Stimulated activated CD4-positive, alpha-beta T cell treated with anti-CD3 and anti-CD28 coated beads, TNF-alpha, amount 100 ng/mL, for 48 hours (primary cell): ENCODE results near the gene PER2.

Experiments used
- DNase-seq, 3 donors: peaks; one replicate each; pipeline ENCODE4 v3.0.0-alpha.2; 2020; ENCODE audit warnings: low read depth in 3 of 3

PER2 gene

DNA sequence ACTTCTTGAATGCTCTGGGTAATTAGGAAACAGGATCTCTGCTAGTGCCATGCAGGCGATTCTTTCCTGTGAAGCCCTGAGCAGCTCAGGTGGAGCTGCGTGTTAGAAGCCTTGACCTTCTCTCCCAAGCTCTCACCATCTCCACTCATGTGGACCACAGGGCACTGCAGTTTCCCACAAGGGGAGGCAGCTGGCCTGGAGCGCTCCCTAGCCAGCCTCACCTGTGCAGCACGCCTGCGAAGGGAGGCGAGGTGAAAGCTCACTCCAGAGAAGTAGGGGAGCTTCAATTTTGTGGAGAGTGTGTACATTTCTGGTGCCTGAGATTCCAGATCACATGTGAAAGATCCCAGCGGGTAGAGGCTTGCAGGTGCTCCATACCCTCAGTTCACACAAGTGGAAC lies 37.5 kb downstream of the PER2 start:
- DNase-seq = no peak

- DNase-seq = no peak
Measured at GRCh38 chr2:238247841-238248453, 40.5 kb downstream of the PER2 start.

- no peak for DNase-seq
Measured at GRCh38 chr2:238247002-238247822, 41.2 kb downstream of the PER2 start.

DNA sequence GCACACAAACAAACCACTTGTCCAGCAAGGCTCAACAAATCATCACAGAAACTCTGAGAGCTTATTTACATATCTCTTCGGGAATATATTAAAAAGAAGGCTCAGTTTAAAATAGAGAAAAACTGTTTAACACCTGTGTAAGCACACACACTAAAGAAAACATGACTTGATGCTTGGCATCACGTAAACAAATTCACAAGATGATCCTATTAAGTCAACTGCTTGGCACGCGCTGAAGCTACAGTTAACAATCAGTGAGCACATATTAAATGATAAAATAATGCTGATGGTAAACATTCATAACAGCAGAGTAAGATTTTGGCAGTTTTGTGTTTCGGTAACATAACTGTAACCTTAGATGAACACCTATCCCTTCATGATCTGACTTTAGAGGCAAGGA lies 44.3 kb downstream of the PER2 start:
- no peak for DNase-seq

- no peak for DNase-seq
Measured at GRCh38 chr2:238243496-238244076, 44.8 kb downstream of the PER2 start.

GRCh38 chr2:238242731-238243495 lies 45.5 kb downstream of the PER2 start:
- DNase-seq = no peak

DNA sequence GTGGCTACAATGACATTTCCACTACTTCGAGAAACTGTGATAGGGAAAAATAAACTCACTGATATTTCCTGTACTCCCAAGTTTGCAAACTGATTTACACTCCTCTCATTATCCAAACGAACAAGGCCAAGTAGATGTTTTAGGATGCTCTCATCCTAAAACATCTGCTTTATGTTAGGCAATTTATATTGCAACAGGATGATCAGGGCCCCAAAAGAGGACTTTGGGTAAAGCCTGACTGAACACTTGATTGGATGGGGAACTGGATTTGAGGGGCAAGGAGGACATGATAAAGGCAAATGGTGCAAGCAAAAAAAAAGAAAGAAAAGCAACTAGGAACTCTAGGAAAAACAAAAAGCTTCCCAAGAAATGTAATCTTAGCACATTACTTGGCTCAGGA lies 46.4 kb downstream of the PER2 start:
- DNase-seq = no peak

DNA sequence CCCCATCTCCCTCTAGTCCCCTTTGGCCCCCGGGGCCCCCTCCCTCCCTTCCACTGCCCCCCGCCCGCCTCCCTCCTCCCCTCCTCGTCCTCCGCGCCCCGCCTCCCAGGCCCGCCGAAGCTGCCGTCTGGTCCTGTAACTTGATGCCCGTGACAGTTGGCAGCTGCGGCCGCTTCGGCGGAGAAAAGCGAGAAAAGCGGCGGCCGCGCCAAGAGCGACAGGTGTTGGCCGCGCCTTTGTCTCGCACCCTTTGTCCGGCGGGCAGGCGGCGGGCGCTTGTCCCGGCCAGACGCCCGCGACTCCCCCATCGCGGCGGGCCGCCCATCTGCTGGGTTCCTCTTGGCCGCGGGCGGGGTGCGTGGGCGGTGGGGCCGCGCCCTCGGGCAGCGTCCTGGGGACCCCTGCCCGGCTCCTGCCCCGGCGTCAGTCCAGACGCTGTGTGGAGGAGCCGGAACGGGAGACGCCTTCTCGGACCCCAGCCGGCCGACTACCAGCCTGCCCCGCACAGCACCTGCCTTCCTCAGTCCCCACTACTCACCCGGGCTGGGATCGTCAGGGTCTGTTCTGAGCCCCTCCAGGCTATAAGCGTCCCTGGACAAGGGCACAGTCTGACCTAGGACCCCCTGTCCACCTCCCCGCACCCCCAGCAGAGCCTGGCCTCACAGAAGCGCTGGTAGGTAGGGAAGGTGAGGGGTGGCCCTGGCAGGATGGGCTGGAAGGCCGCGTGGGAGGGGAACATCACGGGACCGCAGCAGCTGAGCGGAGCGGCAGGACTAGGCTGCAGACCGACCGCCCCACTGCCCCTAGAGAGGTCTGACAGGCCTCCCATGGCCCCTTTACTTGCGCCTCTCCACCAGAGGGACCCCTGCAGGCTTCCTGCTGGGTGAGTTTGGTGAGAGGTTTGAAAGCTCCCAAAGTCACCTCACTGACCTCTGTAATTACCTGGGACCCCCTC lies 47.4 kb downstream of the PER2 start:
- no peak for DNase-seq

DNA sequence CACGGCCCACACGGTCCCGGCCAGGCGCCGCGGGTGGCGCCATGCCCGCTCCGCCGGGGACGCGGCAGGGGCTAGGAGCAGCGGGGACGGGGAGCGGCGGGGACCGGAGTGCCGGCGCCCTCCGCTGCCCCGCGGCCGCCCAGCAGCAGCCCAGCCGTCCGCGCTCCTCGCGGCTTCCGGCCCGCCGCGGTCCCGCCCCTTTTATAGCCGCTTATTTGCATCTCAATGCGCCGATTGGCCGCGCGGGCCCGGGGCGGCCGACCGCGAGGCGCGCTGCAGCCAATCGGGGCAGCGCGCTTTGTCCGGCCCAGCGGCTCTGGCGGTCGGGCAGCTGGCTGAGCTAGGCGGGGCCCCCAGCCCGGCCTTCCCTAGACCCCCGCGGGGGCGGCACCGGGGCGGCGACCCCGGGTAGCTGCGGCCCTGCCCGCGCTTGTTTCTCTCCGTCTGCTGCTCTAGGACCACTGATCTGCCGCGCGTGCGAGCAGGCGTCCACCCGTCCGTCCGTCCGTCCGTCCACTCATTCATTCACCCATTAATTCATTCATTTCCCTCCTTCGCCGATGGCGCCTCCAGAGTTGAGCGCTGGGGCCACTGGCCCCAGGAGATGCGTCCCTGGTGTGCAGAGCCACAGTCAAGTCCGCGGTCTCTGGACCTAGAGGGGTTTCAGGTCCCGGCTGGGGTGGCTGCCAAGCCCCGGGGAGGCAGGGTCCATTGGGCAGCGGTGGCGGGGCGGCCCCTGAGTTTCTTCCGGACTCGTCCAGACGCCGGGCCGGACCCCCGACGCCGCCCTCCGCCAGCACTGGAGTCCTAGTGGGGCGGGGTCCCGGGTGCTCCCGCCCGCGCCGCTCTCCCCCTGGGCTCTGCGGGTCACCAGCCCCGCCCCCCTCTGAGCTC lies 48.3 kb downstream of the PER2 start, which contains the start of gene HES6:
HES6 (minus strand) TSS at position 176 of the 894 bp plus-strand sequence; CDS start at position 43, 133 bp downstream.
- peak; percentile 50 to 71 (median 61) for DNase-seq

- no peak for DNase-seq
Measured at GRCh38 chr2:238239543-238239862, 48.9 kb downstream of the PER2 start.

- DNase-seq = no peak
Measured at GRCh38 chr2:238238766-238239542, 49.5 kb downstream of the PER2 start.

GRCh38 chr2:238238311-238238765 lies 50.1 kb downstream of the PER2 start:
- no peak for DNase-seq

DNA sequence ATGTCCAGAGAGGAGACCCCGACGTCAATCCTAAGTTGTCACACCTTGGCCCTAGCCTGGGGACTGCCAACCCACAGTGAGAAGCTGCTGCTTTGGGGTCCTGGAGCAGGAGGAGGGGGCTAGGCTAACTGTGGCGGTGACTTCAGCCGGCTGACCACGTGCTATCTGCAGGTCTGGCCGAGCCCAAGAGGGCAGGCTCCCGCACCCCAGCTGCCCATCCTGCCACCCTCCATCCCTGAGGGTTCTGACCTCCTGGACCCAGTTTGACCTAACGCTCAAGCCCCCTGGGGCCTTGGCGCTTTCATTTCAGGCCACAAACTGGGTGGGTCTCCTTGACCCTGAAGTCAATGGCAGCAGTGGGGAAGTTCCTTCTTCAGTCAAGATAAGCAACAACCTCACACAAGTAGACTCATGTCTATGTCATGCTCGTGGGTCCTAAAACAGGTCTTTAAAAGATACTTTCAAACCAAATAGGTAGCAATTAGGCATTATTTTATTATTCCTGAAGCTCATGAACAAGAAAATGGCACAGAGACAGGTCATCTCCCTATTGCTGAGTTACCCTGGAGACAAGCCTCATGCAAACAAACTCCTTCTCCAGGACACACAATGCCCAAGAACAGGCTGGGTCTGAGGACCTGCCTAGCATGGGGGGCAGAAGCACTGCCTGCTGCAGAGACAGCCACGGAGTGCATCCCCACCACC lies 50.8 kb downstream of the PER2 start:
- DNase-seq = no peak

DNA sequence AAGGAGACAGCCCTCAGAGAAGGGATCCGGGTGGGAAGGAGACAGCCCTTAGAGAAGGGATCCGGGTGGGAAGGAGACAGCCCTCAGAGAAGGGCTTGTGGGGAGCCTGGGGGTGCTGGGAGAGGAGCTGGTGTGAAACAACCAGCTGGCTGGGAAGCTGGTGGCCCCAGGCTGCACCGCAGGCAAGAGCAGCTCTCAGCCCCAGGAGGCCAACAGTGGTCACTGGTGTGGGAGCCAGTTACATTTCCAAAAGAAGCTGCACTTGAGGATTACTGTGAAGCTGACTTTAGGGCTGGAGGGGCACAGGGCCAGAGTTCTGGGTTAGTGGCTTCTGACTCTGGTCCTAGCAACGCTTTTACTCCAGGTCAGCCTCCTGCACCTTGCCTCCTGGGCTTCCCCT lies 51.8 kb downstream of the PER2 start:
- no peak for DNase-seq

DNA sequence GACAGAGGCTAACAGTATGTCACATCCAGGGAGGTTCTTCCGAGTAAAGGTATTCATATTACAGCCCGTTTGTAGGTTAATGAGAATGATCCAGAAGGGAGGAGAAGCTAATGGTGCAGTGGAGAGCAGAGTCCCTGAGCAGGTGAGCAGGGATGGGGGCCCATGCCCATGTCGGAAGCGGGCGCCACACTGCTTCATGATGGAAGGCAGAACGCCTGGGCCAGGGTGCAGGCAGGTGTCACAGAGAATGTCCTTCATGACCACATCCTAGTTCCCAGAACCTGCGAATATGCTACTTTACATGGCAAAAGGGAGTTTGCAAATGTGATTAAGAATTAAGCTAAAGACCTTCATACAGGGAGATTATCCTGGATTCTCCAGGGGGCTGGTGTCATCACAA lies 52.6 kb downstream of the PER2 start:
- DNase-seq = no peak

DNA sequence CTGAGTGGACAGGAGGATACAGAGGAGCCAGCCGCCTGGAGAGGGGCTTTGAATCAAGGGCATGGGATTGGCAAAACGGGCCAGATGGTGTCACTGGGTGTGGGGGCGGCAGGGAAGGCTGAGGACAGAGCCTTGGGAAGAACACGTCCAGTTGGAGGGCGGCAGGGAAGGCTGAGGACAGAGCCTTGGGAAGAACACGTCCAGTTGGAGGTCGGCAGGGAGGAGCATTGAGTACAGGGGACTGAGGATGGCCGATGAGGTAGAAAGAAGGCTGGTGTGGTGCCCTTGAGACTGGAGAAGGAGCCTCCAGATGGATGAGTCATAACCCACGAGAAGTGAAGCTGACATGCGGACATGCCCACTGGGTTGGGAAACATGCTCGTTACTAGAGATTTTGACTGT lies 53.1 kb downstream of the PER2 start:
- DNase-seq = no peak

- no peak for DNase-seq
Measured at GRCh38 chr2:238233625-238234024, 54.8 kb downstream of the PER2 start.

GRCh38 chr2:238231809-238232208 lies 56.6 kb downstream of the PER2 start:
- no peak for DNase-seq
